CD4-positive, alpha-beta T cell (primary cell): ENCODE results near the gene ABCC5. TPM values are rescaled to one million over a fixed set of nuclear protein-coding genes. Genes with fewer than 3 reads are reported as not detected.

Experiments used
- ATAC-seq: fragments of 200-7000 bp; cut with Tn5 transposase; one replicate; pipeline ENCODE4 v1.10.0; 2022; ENCODE audit warnings: mild to moderate bottlenecking; ENCODE audit not compliant: poor library complexity
- CTCF ChIA-PET: fragments of 350-600 bp; sonication (Branson Sonifier 250); formaldehyde crosslinking; loops from one replicate; lab custom pipeline; 2021; ENCODE audit warnings: antibody characterized with exemption, inconsistent platforms; lab: Charles Lee
- POLR2A ChIA-PET: fragments of 350-600 bp; sonication (Branson Sonifier 250); formaldehyde crosslinking; loops from one replicate; lab custom pipeline; 2021; ENCODE audit warnings: antibody characterized with exemption, inconsistent platforms; lab: Charles Lee
- DNase-seq, 14 experiments: peaks; one replicate each; pipeline ENCODE4 v3.0.0-alpha.2; 2013 to 2020; ENCODE audit warnings: mixed read lengths in 2 of 14
- H3K27ac ChIP-seq, 2 donors: one replicate each; pipeline versions ENCODE4 v1.5.1 to v1.7.0; 2013; ENCODE audit warnings: low read length in 2 of 2, low read depth in 1 of 2, mild to moderate bottlenecking in 1 of 2
- H3K27me3 ChIP-seq, 2 experiments: 1 replicate in 1 of 2; 2 replicates in 1 of 2; pipeline versions ENCODE4 v1.6.1 to v1.7.0; 2013; ENCODE audit warnings: low read length in 2 of 2, control low read depth in 1 of 2, mild to moderate bottlenecking in 1 of 2, moderate library complexity in 1 of 2; ENCODE audit not compliant: insufficient read depth in 2 of 2, control insufficient read depth in 1 of 2
- H3K36me3 ChIP-seq: one replicate; pipeline ENCODE4 v1.6.1; 2013; ENCODE audit warnings: low read length, control low read depth; ENCODE audit not compliant: insufficient read depth
- H3K4me1 ChIP-seq: one replicate; pipeline ENCODE4 v1.6.1; 2013; ENCODE audit warnings: low read length, control low read depth; ENCODE audit not compliant: insufficient read depth
- H3K4me3 ChIP-seq: one replicate; pipeline ENCODE4 v1.5.1; 2013; ENCODE audit warnings: mild to moderate bottlenecking, low read length, moderate library complexity
- H3K9me3 ChIP-seq, 2 experiments: 1 replicate in 1 of 2; 2 replicates in 1 of 2; pipeline versions ENCODE4 v1.6.1 to v1.7.0; 2013; ENCODE audit warnings: low read length in 2 of 2, mild to moderate bottlenecking in 2 of 2, control low read depth in 1 of 2, moderate library complexity in 1 of 2; ENCODE audit not compliant: control insufficient read depth in 1 of 2, insufficient read depth in 1 of 2
- H3K27ac Mint-ChIP-seq: one replicate; pipeline ENCODE4 v1.8.0; 2020; ENCODE audit warnings: mixed read lengths
- H3K27me3 Mint-ChIP-seq: one replicate; pipeline ENCODE4 v1.8.0; 2021; ENCODE audit warnings: mixed read lengths
- H3K36me3 Mint-ChIP-seq: one replicate; pipeline ENCODE4 v1.8.0; 2021; ENCODE audit warnings: low read depth, mixed read lengths
- H3K4me1 Mint-ChIP-seq: one replicate; pipeline ENCODE4 v1.8.0; 2021; ENCODE audit warnings: low read depth, mixed read lengths
- H3K4me3 Mint-ChIP-seq: one replicate; pipeline ENCODE4 v1.8.0; 2020; ENCODE audit warnings: mild to moderate bottlenecking, mixed read lengths
- H3K9me3 Mint-ChIP-seq: one replicate; pipeline ENCODE4 v1.8.0; 2020; ENCODE audit warnings: mixed read lengths
- CTCF ChIP-seq: fragments of 200-600 bp; IDR thresholded peaks from one replicate; pipeline ENCODE4 v1.8.0; 2022; ENCODE audit warnings: antibody characterized with exemption, mild to moderate bottlenecking
- intact Hi-C, 2 experiments: fragments of 100-400 bp; cut with DNase I in 1 of 2; cut with micrococcal nuclease in 1 of 2; formaldehyde crosslinking; loops; one replicate each; pipeline versions ENCODE4 v1.15.1 to v1.9.0; 2023 to 2025; cut with DNase I, micrococcal nuclease
- total RNA-seq, 174 experiments: library from RNA in 2 of 174; stranded (reverse) in 2 of 174; gene quantifications; one replicate each; pipeline ENCODE4 v1.2.3 and lab custom pipeline; 2021 to 2026

The ABCC5 gene
- total RNA-seq, 2 experiments from 2014 or later: 10.8 to 11.4 TPM

GRCh38 chr3:183941216-183941615, 76.5 kb downstream of the ABCC5 start:
- POLR2A ChIA-PET: no interaction called here
- Mint-ChIP-seq H3K27me3 (no peaks in the 10 kb centered on the region), H3K4me1 (no peaks in the 10 kb centered on the region), H3K27ac (no peak overlapping the region), H3K4me3 (no peak overlapping the region), H3K36me3 (peaks cover 73% of the 10 kb centered on the region), H3K9me3 (no peaks in the 10 kb centered on the region)
- Histone ChIP-seq H3K27me3 (no peaks in the 10 kb centered on the region), H3K36me3 (peaks cover 35% of the 10 kb centered on the region), H3K27ac (no peak overlapping the region), H3K9me3 (no peaks in the 10 kb centered on the region), H3K4me3 (no peak overlapping the region), H3K4me1 (no peaks in the 10 kb centered on the region)
- CTCF ChIA-PET: no interaction called here
- intact Hi-C loops: no loop called here
- no peak for TF ChIP-seq CTCF
- DNase-seq: no peak
- ATAC-seq: no peak

DNA sequence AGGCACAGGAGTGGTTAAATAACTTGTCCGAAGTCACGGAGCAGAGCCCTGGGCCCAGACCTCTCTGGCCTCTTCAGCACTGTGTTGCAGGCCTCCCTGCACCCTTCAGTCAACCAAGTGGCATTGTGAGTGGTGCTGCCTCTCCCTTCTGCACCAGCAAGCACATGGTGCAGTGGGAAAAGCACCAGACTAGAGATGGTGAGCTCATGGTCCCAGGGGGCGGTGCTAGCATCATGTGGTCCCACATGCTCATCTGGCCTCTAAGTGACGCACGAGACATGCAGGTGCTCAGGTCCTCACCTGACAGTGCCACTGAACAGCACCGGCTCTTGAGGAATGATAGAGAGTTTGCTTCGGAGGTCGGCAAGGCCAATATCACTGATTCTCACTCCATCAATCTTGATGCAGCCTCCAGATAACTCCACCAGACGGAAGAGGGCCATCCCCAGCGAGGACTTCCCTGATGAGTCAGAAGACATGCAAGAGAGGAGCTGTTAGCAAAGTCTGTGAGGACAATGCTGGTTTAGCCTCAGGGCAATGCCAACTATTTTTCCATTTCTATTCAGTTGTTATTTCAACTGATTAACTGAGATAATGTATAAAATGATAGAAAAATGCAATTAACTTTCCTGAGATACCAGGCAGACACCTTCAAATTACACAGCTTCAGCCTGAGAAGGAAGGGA, 79.9 kb downstream of the ABCC5 start:
- no peak overlapping the region for H3K27ac Mint-ChIP-seq
- no peak overlapping the region for H3K4me3 Mint-ChIP-seq
- no peak for TF ChIP-seq CTCF
- H3K4me3 ChIP-seq: no peak overlapping the region
- ATAC-seq (no peak), DNase-seq (no peak)
- H3K9me3 Mint-ChIP-seq: no peaks in the 10 kb centered on the region
- intact Hi-C loops: loop anchor here in 1 of 2 experiments (5.0 kb wide), 1 partner anchor 45 kb away; no protein-coding TSS in a partner anchor
- H3K36me3 ChIP-seq: peaks cover 24% of the 10 kb centered on the region
- ChIA-PET CTCF (no interaction called here), POLR2A (no interaction called here)
- no peaks in the 10 kb centered on the region for H3K9me3 ChIP-seq
- no peaks in the 10 kb centered on the region for H3K4me1 Mint-ChIP-seq
- no peaks in the 10 kb centered on the region for H3K27me3 ChIP-seq
- peaks cover 53% of the 10 kb centered on the region for H3K36me3 Mint-ChIP-seq
- H3K27me3 Mint-ChIP-seq: no peaks in the 10 kb centered on the region
- no peak overlapping the region for H3K27ac ChIP-seq
- no peaks in the 10 kb centered on the region for H3K4me1 ChIP-seq

DNA sequence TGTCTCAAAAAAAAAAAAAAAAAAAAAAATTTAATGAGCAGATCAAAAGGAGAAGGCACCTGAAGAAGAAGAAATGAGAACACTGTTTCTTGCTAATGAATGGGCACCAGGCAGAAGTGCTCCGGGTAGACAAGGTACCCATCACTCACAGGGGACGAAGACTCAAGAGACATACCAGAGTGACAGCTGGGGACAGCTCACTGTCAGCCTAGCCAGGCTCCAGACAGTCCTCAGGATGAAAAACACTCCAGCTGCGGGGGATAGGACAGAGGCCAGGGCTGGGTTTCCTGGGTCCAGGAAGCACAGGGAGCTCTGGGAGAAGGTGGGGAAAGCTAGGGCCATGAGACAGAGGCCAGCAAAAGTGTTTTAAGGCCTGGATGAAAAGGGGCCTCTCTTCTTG, 84.5 kb downstream of the ABCC5 start:
- Histone ChIP-seq H3K27ac (no peak overlapping the region), H3K36me3 (peaks cover 20% of the 10 kb centered on the region), H3K27me3 (no peaks in the 10 kb centered on the region), H3K4me1 (no peaks in the 10 kb centered on the region), H3K9me3 (no peaks in the 10 kb centered on the region), H3K4me3 (no peak overlapping the region)
- Mint-ChIP-seq H3K36me3 (peaks cover 46% of the 10 kb centered on the region), H3K27ac (no peak overlapping the region), H3K4me1 (no peaks in the 10 kb centered on the region), H3K4me3 (no peak overlapping the region), H3K27me3 (no peaks in the 10 kb centered on the region), H3K9me3 (no peaks in the 10 kb centered on the region)
- ChIA-PET CTCF (no interaction called here), POLR2A (no interaction called here)
- ATAC-seq: no peak
- no peak for DNase-seq
- intact Hi-C loops: no loop called here
- no peak for TF ChIP-seq CTCF
